Liver (tissue), 3 donors: ENCODE results near the gene ATP6V1C2.
A peak's percentile ranks its signal among the peaks of the same experiment; 100 is the strongest.

Experiments used
- EGR1 ChIP-seq, 2 donors: IDR thresholded peaks; 2 replicates each; pipeline ENCODE4 v1.6.1; 2016 to 2018; ENCODE audit warnings: antibody characterized with exemption in 2 of 2, low read depth in 2 of 2
- TAF1 ChIP-seq: conservative IDR thresholded peaks from 2 replicates; pipeline ENCODE4 v1.6.1; 2016; ENCODE audit warnings: antibody characterized with exemption, mild to moderate bottlenecking
- TF ChIP-seq, protein P1 (sequence below): fragments of 150-350 bp; IDR thresholded peaks from 2 replicates; pipeline ENCODE4 v1.5.1; 2017; ENCODE audit warnings: improper control_type of control experiment, low read depth, low read length; ENCODE audit not compliant: missing input control
- TF ChIP-seq, protein P2 (sequence below): IDR thresholded peaks from 2 replicates; pipeline ENCODE4 v1.6.1; 2016; ENCODE audit warnings: antibody characterized with exemption
- donor health status: healthy.
- donor health status: healthy.

- TF ChIP-seq, protein P1, sequence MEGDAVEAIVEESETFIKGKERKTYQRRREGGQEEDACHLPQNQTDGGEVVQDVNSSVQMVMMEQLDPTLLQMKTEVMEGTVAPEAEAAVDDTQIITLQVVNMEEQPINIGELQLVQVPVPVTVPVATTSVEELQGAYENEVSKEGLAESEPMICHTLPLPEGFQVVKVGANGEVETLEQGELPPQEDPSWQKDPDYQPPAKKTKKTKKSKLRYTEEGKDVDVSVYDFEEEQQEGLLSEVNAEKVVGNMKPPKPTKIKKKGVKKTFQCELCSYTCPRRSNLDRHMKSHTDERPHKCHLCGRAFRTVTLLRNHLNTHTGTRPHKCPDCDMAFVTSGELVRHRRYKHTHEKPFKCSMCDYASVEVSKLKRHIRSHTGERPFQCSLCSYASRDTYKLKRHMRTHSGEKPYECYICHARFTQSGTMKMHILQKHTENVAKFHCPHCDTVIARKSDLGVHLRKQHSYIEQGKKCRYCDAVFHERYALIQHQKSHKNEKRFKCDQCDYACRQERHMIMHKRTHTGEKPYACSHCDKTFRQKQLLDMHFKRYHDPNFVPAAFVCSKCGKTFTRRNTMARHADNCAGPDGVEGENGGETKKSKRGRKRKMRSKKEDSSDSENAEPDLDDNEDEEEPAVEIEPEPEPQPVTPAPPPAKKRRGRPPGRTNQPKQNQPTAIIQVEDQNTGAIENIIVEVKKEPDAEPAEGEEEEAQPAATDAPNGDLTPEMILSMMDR = peak; percentile 9
- TF ChIP-seq TAF1 (no peak), EGR1 (IDR thresholded peaks at IDR 0.05; ENCODE audit: low read depth in 2 of 2) (no peak)
- TF ChIP-seq, protein P2, sequence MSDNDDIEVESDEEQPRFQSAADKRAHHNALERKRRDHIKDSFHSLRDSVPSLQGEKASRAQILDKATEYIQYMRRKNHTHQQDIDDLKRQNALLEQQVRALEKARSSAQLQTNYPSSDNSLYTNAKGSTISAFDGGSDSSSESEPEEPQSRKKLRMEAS = no peak
Measured at GRCh38 chr2:10817413-10817812, 96.0 kb downstream of the ATP6V1C2 start.
